Tongue (tissue), 2 donors: ENCODE measurements around the gene FAM114A1. TPM values are rescaled to one million over a fixed set of nuclear protein-coding genes. Genes with fewer than 3 reads are reported as not detected.

Experiments
- DNase-seq: peaks from one replicate; pipeline ENCODE4 v3.0.0-alpha.2; 2015
- total RNA-seq: library from RNA; depleted of rRNA; stranded (reverse); fragments of >200 nt; gene quantifications from one replicate; pipeline ENCODE4 v1.2.3, GENCODE V29; 2014

Gene FAM114A1
- total RNA-seq, 1 donor from 2014 or later: 129 TPM

DNA sequence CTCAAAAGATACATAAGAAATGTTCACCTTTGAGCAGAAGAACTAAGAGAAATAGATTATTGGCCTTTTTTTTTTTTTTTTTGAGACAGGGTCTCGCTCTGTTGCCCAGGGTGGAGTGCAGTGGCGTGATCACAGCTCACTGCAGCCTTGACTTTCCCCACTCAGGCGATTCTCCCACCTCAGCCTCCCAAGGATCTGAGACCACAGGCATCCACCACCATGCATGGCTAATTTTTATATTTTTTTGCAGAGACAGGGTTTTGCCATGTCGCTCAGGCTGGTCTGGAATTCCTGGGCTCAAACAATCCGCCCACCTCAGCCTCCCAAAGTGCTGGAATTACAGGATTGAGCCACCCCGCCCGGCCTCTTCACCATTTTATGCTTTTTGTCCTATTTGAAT, 8.1 kb upstream of the FAM114A1 start:
- no peak for DNase-seq

GRCh38 chr4:38860788-38861424, 6.7 kb upstream of the FAM114A1 start:
- no peak for DNase-seq

DNA sequence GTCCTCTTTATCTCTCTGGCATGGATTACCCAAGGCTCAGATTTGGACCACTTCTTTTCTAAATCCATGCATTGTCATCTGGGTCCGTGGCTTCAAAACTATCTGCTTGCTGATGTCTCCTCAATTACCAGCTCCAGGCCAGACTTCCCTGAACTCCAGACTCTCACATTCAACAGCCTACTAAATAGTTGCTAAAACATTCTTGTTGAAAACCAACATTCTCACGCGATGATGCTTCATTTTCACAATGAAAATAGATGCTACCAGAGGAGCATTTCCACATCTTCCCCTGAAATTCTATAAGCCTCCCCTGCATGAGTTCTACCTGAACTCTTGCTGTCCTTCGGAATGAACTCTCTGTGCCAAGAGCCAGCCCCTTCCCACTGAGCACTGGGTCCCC, 5.8 kb upstream of the FAM114A1 start:
- DNase-seq: no peak

DNA sequence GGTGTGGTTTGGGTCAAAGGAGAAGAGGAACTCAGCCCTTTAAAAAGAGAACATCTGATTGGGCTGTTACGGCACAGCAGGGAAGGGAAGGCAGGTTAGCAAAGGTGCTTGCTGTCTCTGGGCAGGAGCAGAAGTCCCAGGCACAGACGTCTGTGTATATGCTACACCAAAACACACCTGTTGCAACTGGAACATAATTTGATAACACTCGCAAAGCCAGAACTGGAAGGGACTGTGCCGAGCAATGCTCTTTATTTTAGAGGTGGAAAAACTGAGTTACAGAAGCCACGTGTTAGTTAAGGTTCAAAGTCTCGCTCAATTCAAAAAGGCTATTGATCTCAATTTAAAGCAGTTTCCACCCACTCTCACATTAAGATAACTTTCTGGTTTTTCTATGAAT, 2.2 kb upstream of the FAM114A1 start:
- no peak for DNase-seq

DNA sequence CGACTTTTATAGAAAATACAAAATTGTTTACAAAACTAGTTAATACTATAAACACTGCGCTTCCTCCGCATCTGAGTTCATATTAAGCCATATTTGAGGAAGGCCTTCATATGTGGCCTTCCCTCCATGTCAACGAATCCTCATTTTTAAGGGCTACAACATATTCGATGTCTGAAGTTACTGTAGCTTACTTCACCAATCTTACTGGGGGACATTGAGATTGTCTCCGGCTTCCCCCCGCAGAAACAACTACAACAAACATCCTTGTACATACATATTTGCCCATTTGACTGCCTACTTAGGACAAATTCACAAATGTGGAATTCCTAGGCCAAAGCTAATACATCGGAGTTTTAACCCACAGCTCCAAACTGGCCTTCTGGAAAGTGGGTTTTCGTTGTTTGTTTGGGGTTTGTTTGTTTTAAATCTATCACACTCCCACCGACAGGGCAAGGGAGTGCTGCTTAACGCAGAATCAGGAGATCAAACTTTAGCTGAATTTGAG, 581 bp upstream of the FAM114A1 start:
- no peak for DNase-seq

GRCh38 chr4:38868059-38868960, 704 bp downstream of the FAM114A1 start:
- peak; percentile 77 for DNase-seq

- no peak for DNase-seq
Observed at GRCh38 chr4:38869511-38869910, 1.9 kb downstream of the FAM114A1 start.

DNA sequence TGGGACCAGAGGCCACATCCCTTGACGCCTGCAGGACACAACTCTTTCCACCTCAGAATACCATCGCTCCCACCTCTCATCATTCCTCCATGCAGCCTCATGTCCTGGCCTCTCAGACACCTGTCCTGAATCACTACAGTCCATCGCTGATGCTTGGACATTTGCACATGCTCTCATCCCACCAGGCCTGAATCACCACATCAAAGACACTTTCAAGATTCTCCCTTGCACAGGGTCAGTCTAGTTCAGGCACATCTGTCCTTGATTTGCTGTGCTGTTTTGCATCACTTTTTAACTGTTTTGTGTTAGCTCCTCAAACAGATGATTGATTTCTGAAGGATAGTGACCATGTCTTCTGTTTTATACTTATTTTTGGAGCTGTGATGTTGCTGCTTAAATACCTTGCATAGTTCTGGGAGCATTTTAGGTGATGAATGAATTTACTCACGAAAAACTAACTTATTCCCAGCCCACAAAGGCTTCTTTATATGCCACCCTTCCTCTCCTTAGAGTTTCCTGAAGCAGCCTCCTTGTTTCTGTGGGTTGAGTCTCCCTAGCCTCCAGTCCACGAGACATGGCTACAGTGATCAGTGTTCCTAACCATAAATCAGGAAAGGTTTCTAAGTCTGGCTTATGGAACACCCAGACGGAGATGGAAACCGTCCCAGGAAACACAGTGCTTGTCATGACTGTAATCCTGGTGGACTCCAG, 2.6 kb downstream of the FAM114A1 start:
- DNase-seq: peak; percentile 20

DNA sequence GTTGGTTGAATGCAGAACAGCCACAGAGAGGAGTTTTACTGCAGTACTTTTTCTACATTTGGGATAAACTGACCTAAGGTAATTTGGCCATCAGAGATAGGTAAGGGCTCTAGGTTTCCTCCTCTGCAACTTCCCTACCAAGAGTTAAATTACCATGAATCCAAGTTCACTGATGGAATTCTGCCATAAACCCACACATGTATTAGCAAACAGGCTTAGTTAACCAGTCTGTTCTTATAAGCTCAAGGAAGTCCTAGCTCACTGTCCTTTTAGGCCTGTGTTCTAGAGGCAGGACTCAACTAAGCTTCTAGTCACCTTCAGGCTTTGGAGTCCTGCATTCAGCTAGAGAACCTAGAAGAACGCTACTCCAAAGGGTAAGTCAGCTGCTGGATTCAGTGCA, 4.0 kb downstream of the FAM114A1 start:
- no peak for DNase-seq

- no peak for DNase-seq
Observed at GRCh38 chr4:38872620-38873019, 5.0 kb downstream of the FAM114A1 start.

DNA sequence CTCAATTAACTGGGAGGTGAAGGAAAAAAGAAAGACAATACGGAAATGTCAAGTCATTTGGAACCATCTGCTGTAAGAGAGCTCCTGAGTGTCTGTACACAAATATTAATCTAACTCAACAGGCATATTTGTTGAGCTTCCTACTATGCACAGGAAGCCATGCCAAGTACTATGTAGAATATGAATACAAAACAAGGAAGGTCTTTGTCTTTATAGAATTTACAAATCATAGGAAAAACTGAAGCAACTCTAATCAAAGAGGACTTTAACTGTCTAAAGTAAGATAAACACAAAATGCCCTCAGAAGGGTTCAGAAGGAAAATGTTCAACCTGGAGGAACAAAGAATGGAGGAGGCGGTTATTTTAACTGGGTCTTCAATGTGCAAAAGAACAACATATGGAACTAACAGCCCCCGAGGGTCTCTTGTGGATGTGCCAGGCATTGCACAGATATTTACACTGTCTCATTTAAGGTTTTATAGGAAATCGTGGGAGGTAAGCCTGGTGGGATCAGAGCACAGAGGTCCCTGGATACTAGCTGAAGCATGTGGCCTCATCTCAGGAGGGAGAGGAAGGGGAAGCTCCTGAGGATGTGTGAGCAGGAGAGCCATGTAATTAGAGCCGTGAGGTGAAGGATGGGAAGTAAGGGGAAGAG, 5.8 kb downstream of the FAM114A1 start:
- no peak for DNase-seq

- no peak for DNase-seq
Observed at GRCh38 chr4:38876636-38877035, 9.0 kb downstream of the FAM114A1 start.

DNA sequence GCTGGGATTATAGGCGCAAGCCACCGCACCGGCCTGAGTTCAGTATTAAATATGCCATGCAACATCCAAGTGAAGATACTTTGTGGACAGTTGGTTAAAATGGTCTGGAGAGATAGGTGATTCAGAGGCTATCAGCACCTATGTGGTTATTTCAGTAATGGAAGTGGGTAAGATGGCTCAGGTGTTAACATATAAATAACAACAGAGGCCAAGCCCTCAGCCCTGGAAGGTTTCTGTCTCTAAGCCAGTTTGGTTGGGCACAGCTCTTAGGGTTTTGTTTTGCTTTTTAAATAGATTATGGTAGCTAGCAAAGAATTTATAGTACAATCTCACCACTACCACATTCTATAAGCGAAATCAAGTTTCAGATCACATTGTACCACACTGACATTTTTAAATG, 16.6 kb downstream of the FAM114A1 start:
- no peak for DNase-seq

DNA sequence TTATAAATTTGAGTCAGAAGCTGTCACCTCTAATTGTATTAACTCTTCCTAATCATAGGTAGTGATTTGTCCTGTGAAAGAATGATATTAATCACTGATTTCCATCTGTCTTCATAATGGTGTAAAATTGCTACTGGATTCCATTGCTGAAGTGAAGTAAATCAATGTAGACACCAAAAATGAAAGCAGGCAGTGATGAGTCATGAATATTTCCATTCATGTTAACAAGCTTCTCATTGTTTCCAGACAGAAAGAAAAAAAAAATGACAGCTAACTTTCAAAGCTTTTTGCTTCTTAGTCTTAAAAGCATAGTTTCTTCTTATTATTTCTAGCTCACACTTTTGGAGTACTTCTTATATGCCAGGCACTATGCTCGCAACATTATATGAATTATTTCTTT, 21.5 kb downstream of the FAM114A1 start:
- DNase-seq: peak; percentile 39

DNA sequence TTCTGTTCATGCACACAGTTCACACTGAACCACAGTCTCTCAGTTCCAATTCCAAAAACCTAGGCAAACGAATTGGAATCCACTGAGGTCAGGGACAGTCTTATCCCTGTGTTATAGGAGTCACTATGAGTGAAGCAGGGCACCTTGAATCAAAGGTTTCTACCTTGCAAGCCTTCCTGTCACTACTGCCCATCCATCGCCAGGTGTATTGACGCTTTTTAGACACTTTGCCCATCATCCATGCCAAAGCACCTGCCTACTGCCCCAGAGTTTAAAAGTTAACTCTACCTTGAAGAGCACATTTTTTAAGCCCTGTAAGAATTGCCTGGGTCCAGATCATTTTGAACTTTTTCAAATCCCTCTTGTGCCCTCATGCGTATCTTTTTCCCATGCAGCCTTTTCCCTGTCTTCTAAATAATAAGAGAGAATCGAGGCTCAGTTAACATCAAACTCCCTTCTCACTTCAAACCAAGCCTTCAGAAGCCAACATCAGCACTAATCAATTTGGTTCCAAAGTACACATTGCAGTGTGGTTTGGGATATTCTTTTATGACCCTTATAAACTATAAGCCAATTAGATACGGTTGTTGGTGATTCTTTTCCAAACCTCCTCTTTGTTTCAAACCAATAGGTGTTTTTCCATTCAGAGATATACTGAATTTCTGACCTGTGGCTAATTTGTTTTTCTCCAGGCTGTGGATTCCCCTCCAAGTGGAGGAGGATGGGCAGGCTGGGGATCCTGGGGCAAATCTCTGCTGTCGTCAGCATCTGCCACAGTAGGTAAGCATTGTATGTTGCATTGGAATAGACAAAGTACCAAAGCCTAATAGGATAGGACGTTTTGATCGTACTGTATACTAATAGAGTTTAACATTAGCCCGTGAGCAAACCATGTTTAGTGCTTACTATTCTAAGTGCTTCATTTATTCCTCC, 23.7 kb downstream of the FAM114A1 start:
- DNase-seq: no peak

- DNase-seq: no peak
Observed at GRCh38 chr4:38894322-38894982, 26.8 kb downstream of the FAM114A1 start.

- peak; percentile 13 for DNase-seq
Observed at GRCh38 chr4:38896940-38897339, 29.3 kb downstream of the FAM114A1 start.

- DNase-seq: no peak
Observed at GRCh38 chr4:38898245-38898644, 30.6 kb downstream of the FAM114A1 start.

GRCh38 chr4:38902221-38902620, 34.6 kb downstream of the FAM114A1 start:
- DNase-seq: no peak

DNA sequence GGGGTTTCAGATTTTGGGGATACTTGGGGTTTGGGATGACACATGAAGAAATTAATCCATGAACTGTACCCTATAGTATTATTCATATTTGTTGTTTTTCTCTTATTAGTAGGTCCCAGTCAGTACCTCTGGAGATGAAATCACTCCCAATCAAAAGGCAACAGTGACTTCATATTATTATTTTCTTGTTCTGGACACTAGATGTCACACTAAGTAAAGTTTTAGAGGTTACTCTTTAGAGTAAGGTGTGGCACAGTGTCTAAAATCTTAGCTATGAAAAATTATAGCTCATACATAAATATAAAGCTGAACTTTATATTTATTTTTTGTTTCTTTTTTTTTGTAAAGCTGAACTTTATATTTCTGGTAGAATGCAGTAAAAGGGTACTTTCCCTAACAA, 35.1 kb downstream of the FAM114A1 start:
- DNase-seq: peak; percentile 49
